ENCODE data around the gene TST.

TST gene

GRCh38 chr22:37021710-37022482 lies 2.6 kb upstream of the TST start:
- H3K27ac ChIP-seq (ENCODE audit: insufficient read depth, low read depth, low read length, poor library complexity, severe bottlenecking), result no peak overlapping the region
- H3K4me3 ChIP-seq (ENCODE audit: insufficient read depth, low read depth, low read length), result no peak overlapping the region
- no peaks in the 10 kb centered on the region for H3K4me1 ChIP-seq (ENCODE audit: control insufficient read depth, insufficient read depth, low read length)
- no peaks in the 10 kb centered on the region for H3K9me3 ChIP-seq (ENCODE audit: control insufficient read depth, low read length)
- peaks cover 7% of the 10 kb centered on the region for H3K36me3 ChIP-seq (ENCODE audit: control insufficient read depth, insufficient read depth, low read length)
- no peaks in the 10 kb centered on the region for H3K27me3 ChIP-seq (ENCODE audit: control insufficient read depth, insufficient read depth, low read length, poor library complexity, severe bottlenecking)
- WGBS, 2 experiments, result 79% methylated on average over 13 of the region's 13 CpGs

- no peak overlapping the region for H3K27ac ChIP-seq (ENCODE audit: insufficient read depth, low read depth, low read length, poor library complexity, severe bottlenecking)
- H3K27me3 ChIP-seq (ENCODE audit: control insufficient read depth, insufficient read depth, low read length, poor library complexity, severe bottlenecking), result no peaks in the 10 kb centered on the region
- H3K4me1 ChIP-seq (ENCODE audit: control insufficient read depth, insufficient read depth, low read length), result no peaks in the 10 kb centered on the region
- no peaks in the 10 kb centered on the region for H3K9me3 ChIP-seq (ENCODE audit: control insufficient read depth, low read length)
- peak overlapping the region; percentile 2 for H3K4me3 ChIP-seq (ENCODE audit: insufficient read depth, low read depth, low read length)
- peaks cover 4% of the 10 kb centered on the region for H3K36me3 ChIP-seq (ENCODE audit: control insufficient read depth, insufficient read depth, low read length)
- WGBS, 2 experiments, result 91 to 93% methylated on average over 5 of the region's 5 CpGs
Observed at GRCh38 chr22:37021041-37021440, 1.8 kb upstream of the TST start.

GRCh38 chr22:37020192-37020479 lies 889 bp upstream of the TST start:
- Histone ChIP-seq H3K9me3 (ENCODE audit: control insufficient read depth, low read length) (no peaks in the 10 kb centered on the region), H3K36me3 (ENCODE audit: control insufficient read depth, insufficient read depth, low read length) (peaks cover 3% of the 10 kb centered on the region), H3K4me3 (ENCODE audit: insufficient read depth, low read depth, low read length) (peak overlapping the region; percentile 73), H3K4me1 (ENCODE audit: control insufficient read depth, insufficient read depth, low read length) (no peaks in the 10 kb centered on the region), H3K27ac (ENCODE audit: insufficient read depth, low read depth, low read length, poor library complexity, severe bottlenecking) (no peak overlapping the region), H3K27me3 (ENCODE audit: control insufficient read depth, insufficient read depth, low read length, poor library complexity, severe bottlenecking) (no peaks in the 10 kb centered on the region)
- 2 to 5% methylated on average over 5 of the region's 5 CpGs for WGBS, 2 experiments

- Histone ChIP-seq H3K4me3 (ENCODE audit: insufficient read depth, low read depth, low read length) (peak overlapping the region; percentile 73), H3K27me3 (ENCODE audit: control insufficient read depth, insufficient read depth, low read length, poor library complexity, severe bottlenecking) (no peaks in the 10 kb centered on the region), H3K9me3 (ENCODE audit: control insufficient read depth, low read length) (no peaks in the 10 kb centered on the region), H3K36me3 (ENCODE audit: control insufficient read depth, insufficient read depth, low read length) (peaks cover 3% of the 10 kb centered on the region), H3K4me1 (ENCODE audit: control insufficient read depth, insufficient read depth, low read length) (no peaks in the 10 kb centered on the region), H3K27ac (ENCODE audit: insufficient read depth, low read depth, low read length, poor library complexity, severe bottlenecking) (peak overlapping the region; percentile 52)
- 1% methylated on average over 35 of the region's 35 CpGs for WGBS, 2 experiments
Observed at GRCh38 chr22:37018815-37019308, 385 bp downstream of the TST start.

- Histone ChIP-seq H3K36me3 (ENCODE audit: control insufficient read depth, insufficient read depth, low read length) (peaks cover 3% of the 10 kb centered on the region), H3K27me3 (ENCODE audit: control insufficient read depth, insufficient read depth, low read length, poor library complexity, severe bottlenecking) (no peaks in the 10 kb centered on the region), H3K27ac (ENCODE audit: insufficient read depth, low read depth, low read length, poor library complexity, severe bottlenecking) (no peak overlapping the region), H3K4me1 (ENCODE audit: control insufficient read depth, insufficient read depth, low read length) (no peaks in the 10 kb centered on the region), H3K9me3 (ENCODE audit: control insufficient read depth, low read length) (no peaks in the 10 kb centered on the region), H3K4me3 (ENCODE audit: insufficient read depth, low read depth, low read length) (peak overlapping the region; percentile 73)
- 79 to 80% methylated on average over 45 of the region's 45 CpGs for WGBS, 2 experiments
Observed at GRCh38 chr22:37018086-37018814, 997 bp downstream of the TST start.

- Histone ChIP-seq H3K27me3 (ENCODE audit: control insufficient read depth, insufficient read depth, low read length, poor library complexity, severe bottlenecking) (no peaks in the 10 kb centered on the region), H3K4me1 (ENCODE audit: control insufficient read depth, insufficient read depth, low read length) (no peaks in the 10 kb centered on the region), H3K27ac (ENCODE audit: insufficient read depth, low read depth, low read length, poor library complexity, severe bottlenecking) (no peak overlapping the region), H3K9me3 (ENCODE audit: control insufficient read depth, low read length) (no peaks in the 10 kb centered on the region), H3K4me3 (ENCODE audit: insufficient read depth, low read depth, low read length) (no peak overlapping the region), H3K36me3 (ENCODE audit: control insufficient read depth, insufficient read depth, low read length) (peaks cover 3% of the 10 kb centered on the region)
- WGBS, 2 experiments, result 94 to 96% methylated on average over 10 of the region's 10 CpGs
Observed at GRCh38 chr22:37017356-37017755, 1.9 kb downstream of the TST start.

- Histone ChIP-seq H3K9me3 (ENCODE audit: control insufficient read depth, low read length) (no peaks in the 10 kb centered on the region), H3K4me3 (ENCODE audit: insufficient read depth, low read depth, low read length) (no peak overlapping the region), H3K4me1 (ENCODE audit: control insufficient read depth, insufficient read depth, low read length) (no peaks in the 10 kb centered on the region), H3K36me3 (ENCODE audit: control insufficient read depth, insufficient read depth, low read length) (peaks cover 3% of the 10 kb centered on the region), H3K27ac (ENCODE audit: insufficient read depth, low read depth, low read length, poor library complexity, severe bottlenecking) (no peak overlapping the region), H3K27me3 (ENCODE audit: control insufficient read depth, insufficient read depth, low read length, poor library complexity, severe bottlenecking) (no peaks in the 10 kb centered on the region)
- WGBS, 2 experiments, result 94 to 96% methylated on average over 14 of the region's 14 CpGs
Observed at GRCh38 chr22:37016134-37016910, 2.9 kb downstream of the TST start.

GRCh38 chr22:37015587-37015878 lies 3.7 kb downstream of the TST start:
- Histone ChIP-seq H3K27me3 (ENCODE audit: control insufficient read depth, insufficient read depth, low read length, poor library complexity, severe bottlenecking) (no peaks in the 10 kb centered on the region), H3K4me1 (ENCODE audit: control insufficient read depth, insufficient read depth, low read length) (no peaks in the 10 kb centered on the region), H3K27ac (ENCODE audit: insufficient read depth, low read depth, low read length, poor library complexity, severe bottlenecking) (no peak overlapping the region), H3K4me3 (ENCODE audit: insufficient read depth, low read depth, low read length) (no peak overlapping the region), H3K36me3 (ENCODE audit: control insufficient read depth, insufficient read depth, low read length) (peaks cover 3% of the 10 kb centered on the region), H3K9me3 (ENCODE audit: control insufficient read depth, low read length) (no peaks in the 10 kb centered on the region)
- 92 to 95% methylated on average over 4 of the region's 4 CpGs for WGBS, 2 experiments

- peaks cover 3% of the 10 kb centered on the region for H3K36me3 ChIP-seq (ENCODE audit: control insufficient read depth, insufficient read depth, low read length)
- no peak overlapping the region for H3K4me3 ChIP-seq (ENCODE audit: insufficient read depth, low read depth, low read length)
- 88 to 91% methylated on average over 12 of the region's 12 CpGs for WGBS, 2 experiments
- H3K9me3 ChIP-seq (ENCODE audit: control insufficient read depth, low read length), result no peaks in the 10 kb centered on the region
- no peaks in the 10 kb centered on the region for H3K27me3 ChIP-seq (ENCODE audit: control insufficient read depth, insufficient read depth, low read length, poor library complexity, severe bottlenecking)
- no peak overlapping the region for H3K27ac ChIP-seq (ENCODE audit: insufficient read depth, low read depth, low read length, poor library complexity, severe bottlenecking)
- no peaks in the 10 kb centered on the region for H3K4me1 ChIP-seq (ENCODE audit: control insufficient read depth, insufficient read depth, low read length)
Observed at GRCh38 chr22:37014835-37015586, 4.2 kb downstream of the TST start.
